ENCODE results near the gene STARD13.

STARD13 gene

GRCh38 chr13:33073338-33073737, 212.2 kb downstream of the STARD13 start:
- no peak for DNase-seq

GRCh38 chr13:33072759-33073158, 212.8 kb downstream of the STARD13 start:
- DNase-seq, result no peak

GRCh38 chr13:33072282-33072681, 213.3 kb downstream of the STARD13 start:
- DNase-seq, result no peak

GRCh38 chr13:33070713-33071112, 214.8 kb downstream of the STARD13 start:
- no peak for DNase-seq

GRCh38 chr13:33069365-33069764, 216.2 kb downstream of the STARD13 start:
- no peak for DNase-seq

- no peak for DNase-seq
These were observed 219.2 kb downstream of the STARD13 start for GRCh38 chr13:33066329-33066728.

GRCh38 chr13:33060815-33061214, 224.7 kb downstream of the STARD13 start:
- no peak for DNase-seq

- no peak for DNase-seq
These were observed 226.7 kb downstream of the STARD13 start for GRCh38 chr13:33058776-33059327.

GRCh38 chr13:33057019-33057780, 228.4 kb downstream of the STARD13 start:
- DNase-seq, result no peak

GRCh38 chr13:33053397-33054066, 232.0 kb downstream of the STARD13 start:
- DNase-seq, result no peak
